Cardiac muscle cell (in vitro differentiated cells and primary cell): ENCODE measurements around the gene NFATC3. TPM values are rescaled to one million over a fixed set of nuclear protein-coding genes. Genes with fewer than 3 reads are reported as not detected.
A peak's percentile ranks its signal among the peaks of the same experiment; 100 is the strongest.

Experiments used
- DNase-seq, 2 donors: peaks; one replicate each; pipeline versions ENCODE4 v3.0.0 to v3.0.0-alpha.2; 2010 to 2017; ENCODE audit warnings: low read depth in 1 of 2, low spot score in 1 of 2
- H3K27ac ChIP-seq: fragments of 200-600 bp; sonication (generic); 2 replicates; pipeline ENCODE4 v1.5.1; 2016
- H3K27me3 ChIP-seq: fragments of 200-600 bp; sonication (generic); 2 replicates; pipeline ENCODE4 v1.6.0; 2016; ENCODE audit warnings: control low read depth
- H3K36me3 ChIP-seq: fragments of 200-600 bp; sonication (generic); 2 replicates; pipeline ENCODE4 v1.5.1; 2016; ENCODE audit warnings: control low read depth
- H3K4me1 ChIP-seq: fragments of 200-600 bp; sonication (generic); 2 replicates; pipeline ENCODE4 v1.8.1; 2017; ENCODE audit warnings: low read depth, mild to moderate bottlenecking, mixed run types
- H3K4me3 ChIP-seq: fragments of 200-600 bp; sonication (generic); 2 replicates; pipeline ENCODE4 v1.5.1; 2016; ENCODE audit warnings: mild to moderate bottlenecking
- H3K9me3 ChIP-seq: fragments of 200-600 bp; sonication (generic); 2 replicates; pipeline ENCODE4 v1.5.1; 2017; ENCODE audit warnings: low read depth, mild to moderate bottlenecking, control low read depth
- polyA plus RNA-seq: library from polyadenylated mRNA; unstranded; fragments of >200 nt; fragmentation: Nextera tagmentation; extraction: Ambion mirVana; gene quantifications from 2 replicates; pipeline ENCODE4 v1.2.1, GENCODE V29; 2016
- total RNA-seq: library from RNA; depleted of rRNA; stranded (reverse); fragments of >200 nt; gene quantifications from 2 replicates; pipeline ENCODE4 v1.2.3, GENCODE V29; 2016
- TF ChIP-seq, protein P1 (sequence below): IDR thresholded peaks from 2 replicates; pipeline ENCODE4 v1.5.1; 2012; ENCODE audit warnings: low read depth, mild to moderate bottlenecking, low read length

Gene NFATC3
- total and polyA plus RNA-seq, 2 experiments from 2014 or later, result 13.6 to 26.2 TPM

DNA sequence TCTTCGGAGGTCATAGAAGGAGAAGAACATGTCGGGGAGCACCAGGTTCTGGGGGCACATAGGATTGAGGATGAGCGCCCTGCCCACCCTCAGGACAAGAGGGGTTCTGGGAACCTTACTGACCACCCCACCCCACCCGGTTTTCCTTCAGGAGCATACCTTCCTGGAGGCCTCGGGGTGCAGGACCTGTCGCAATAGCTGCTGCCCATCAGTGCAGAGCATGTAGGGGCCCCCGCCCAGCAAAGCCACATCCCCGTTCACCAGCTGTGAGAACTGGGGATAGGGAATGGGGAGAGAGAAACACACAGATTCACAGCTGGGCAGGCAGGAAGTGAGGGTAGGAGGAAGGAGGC, 148.6 kb downstream of the NFATC3 start:
- H3K9me3 ChIP-seq, result no peaks in the 10 kb centered on the region
- no peaks in the 10 kb centered on the region for H3K36me3 ChIP-seq
- peaks cover 39% of the 10 kb centered on the region for H3K27me3 ChIP-seq
- H3K27ac ChIP-seq, result no peak overlapping the region
- DNase-seq, result no peak
- peaks cover 13% of the 10 kb centered on the region for H3K4me1 ChIP-seq
- TF ChIP-seq, protein P1, sequence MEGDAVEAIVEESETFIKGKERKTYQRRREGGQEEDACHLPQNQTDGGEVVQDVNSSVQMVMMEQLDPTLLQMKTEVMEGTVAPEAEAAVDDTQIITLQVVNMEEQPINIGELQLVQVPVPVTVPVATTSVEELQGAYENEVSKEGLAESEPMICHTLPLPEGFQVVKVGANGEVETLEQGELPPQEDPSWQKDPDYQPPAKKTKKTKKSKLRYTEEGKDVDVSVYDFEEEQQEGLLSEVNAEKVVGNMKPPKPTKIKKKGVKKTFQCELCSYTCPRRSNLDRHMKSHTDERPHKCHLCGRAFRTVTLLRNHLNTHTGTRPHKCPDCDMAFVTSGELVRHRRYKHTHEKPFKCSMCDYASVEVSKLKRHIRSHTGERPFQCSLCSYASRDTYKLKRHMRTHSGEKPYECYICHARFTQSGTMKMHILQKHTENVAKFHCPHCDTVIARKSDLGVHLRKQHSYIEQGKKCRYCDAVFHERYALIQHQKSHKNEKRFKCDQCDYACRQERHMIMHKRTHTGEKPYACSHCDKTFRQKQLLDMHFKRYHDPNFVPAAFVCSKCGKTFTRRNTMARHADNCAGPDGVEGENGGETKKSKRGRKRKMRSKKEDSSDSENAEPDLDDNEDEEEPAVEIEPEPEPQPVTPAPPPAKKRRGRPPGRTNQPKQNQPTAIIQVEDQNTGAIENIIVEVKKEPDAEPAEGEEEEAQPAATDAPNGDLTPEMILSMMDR, result no peak
- H3K4me3 ChIP-seq, result no peak overlapping the region

DNA sequence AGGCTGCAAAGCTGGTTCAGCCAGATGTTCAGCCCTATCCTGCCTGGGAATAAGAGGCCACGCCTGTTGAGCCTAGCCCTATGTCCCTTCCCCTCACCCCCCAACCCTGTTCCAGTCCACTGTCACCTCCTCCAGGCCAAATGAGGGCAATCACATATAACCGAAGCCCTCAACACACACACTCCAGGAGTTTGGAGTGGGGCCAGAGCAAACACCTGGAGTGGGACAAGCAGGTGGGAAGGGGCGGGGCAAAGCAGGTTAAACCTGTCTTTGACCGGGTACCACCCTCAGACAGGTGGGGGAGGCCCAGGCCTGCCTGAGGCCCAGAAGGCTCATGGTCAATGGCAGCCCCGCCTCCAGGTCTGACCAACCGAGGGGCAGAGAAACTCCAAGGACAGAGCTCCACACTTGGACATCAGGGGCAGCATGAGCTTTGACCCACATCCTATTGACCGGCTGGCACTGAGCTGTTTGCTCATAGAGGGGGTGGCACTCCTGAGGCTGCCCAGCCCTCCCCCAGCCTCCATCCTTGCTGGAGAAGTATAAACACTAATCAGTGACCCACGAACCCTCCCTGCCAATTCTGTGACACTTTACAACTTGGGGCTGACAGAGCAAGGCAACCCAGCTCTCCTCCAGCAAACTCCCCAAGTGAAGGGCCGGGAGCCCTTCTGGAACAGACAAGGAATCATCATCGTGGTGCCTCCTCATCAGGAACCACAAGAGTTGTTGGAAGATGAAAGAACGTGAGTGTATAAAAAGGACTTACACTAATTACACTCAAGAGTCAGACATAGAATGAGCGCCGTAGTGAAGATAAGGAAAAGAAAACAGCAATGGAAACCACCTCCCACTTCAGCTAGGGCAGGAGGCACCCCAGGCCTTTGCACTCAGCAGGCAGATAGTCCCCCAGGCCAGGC, 149.3 kb downstream of the NFATC3 start:
- TF ChIP-seq, protein P1, result no peak
- peaks cover 39% of the 10 kb centered on the region for H3K27me3 ChIP-seq
- peaks cover 13% of the 10 kb centered on the region for H3K4me1 ChIP-seq
- DNase-seq, result no peak
- no peak overlapping the region for H3K27ac ChIP-seq
- H3K36me3 ChIP-seq, result no peaks in the 10 kb centered on the region
- no peaks in the 10 kb centered on the region for H3K9me3 ChIP-seq
- no peak overlapping the region for H3K4me3 ChIP-seq

DNA sequence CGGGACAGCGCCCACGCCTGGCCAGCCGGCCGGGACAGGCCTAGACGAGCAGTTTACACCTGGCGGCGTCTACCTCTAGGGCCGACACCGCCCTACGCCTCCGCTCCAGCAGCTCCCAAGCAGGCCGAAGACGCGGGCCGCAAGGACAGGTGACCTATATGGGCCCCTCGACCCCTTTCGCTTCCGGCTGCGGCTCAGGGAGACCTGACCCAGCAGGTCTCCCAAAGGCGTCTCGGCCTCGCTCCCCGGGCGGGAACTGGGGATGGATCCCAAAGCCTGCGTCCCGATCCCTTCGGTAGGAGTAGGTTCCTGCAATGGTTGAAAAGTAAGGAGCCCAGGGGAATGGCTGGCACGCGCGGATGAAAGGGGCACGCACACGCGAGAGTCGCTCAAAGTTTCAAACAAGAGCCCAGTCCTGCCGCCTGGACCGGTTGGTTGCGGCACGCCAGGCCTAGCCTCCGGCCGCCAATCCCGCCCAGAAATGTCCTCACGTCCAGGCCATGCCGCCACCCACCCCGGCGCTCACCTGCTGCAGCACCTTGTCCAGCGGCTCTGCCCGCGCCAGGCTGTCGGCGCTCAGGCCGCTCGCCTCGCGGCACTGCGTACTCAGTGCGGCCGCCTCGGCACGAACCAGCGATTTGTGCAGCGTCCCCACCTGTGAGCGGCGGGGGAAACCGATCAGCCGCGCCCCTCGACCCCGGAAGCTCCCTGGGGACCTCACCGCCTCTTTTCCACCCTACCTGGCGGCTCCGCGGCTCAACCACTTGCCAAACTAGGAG, 150.1 kb downstream of the NFATC3 start:
- Histone ChIP-seq H3K36me3 (no peaks in the 10 kb centered on the region), H3K27me3 (peaks cover 39% of the 10 kb centered on the region), H3K9me3 (no peaks in the 10 kb centered on the region), H3K4me1 (peaks cover 13% of the 10 kb centered on the region), H3K4me3 (peak overlapping the region; percentile 30), H3K27ac (no peak overlapping the region)
- TF ChIP-seq, protein P1, result peak; percentile 17
- peak in 1 of 2 donors; percentile 29 for DNase-seq

DNA sequence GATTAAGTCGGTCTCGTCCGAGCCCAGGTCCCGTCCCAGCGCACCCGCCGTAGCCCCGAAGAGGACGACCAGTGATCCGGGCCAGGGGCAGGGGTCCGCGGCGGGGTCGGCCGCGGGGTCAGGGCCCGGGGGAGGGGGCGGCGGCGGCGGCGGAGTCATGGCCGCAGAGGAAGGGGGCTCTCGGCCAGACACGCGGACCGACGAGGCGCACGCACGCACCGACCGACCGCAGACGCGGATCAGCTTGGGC, 150.6 kb downstream of the NFATC3 start, which contains the start of gene ESRP2:
ESRP2 (minus strand) TSS at position 241 of the 250 bp plus-strand sequence; CDS start at position 159, 82 bp downstream.
- H3K27ac ChIP-seq, result no peak within 1 kb of the TSS
- H3K27me3 ChIP-seq, result peaks cover 39% of the 10 kb centered on the region
- peaks cover 13% of the 10 kb centered on the region for H3K4me1 ChIP-seq
- no peaks in the 10 kb centered on the region for H3K36me3 ChIP-seq
- no peak for DNase-seq
- TF ChIP-seq, protein P1, result no peak
- peak within 1 kb of the TSS; percentile 38 for H3K4me3 ChIP-seq
- no peaks in the 10 kb centered on the region for H3K9me3 ChIP-seq

DNA sequence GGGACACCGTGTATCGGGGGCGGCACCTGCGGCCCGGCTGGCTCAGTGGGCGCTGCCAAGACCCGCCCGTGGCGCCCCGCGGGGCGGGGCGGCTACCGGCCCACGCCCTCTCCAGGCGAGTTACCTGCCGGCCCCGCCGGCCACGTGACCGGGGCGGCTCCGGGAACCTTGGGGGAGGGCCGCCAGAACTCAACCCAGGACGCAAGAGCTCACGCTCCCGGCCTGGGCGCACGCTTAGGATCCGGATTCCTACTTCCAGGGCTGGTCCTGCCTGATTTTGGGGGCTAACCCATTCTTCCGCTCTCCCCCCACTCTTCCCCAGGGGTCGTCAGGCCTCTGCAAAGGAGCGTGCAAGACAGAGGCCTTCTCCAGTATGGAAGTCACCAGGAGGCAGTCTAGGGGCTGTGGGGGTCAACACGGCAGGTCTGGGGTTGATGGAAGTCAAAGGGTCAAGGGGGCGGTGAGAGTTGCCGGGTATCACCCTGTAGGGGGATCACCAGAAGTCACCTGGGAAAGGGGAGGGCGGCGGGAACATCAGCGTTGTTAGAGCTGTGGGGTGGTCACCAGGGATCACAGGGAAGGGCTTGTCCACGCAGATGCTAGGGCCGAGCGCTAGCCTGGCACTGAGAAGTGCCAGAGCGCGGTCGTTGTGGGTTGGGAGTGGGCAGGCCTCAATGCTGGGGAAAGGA, 151.1 kb downstream of the NFATC3 start:
- Histone ChIP-seq H3K27me3 (peaks cover 39% of the 10 kb centered on the region), H3K36me3 (no peaks in the 10 kb centered on the region), H3K4me1 (peaks cover 13% of the 10 kb centered on the region), H3K27ac (no peak overlapping the region), H3K9me3 (no peaks in the 10 kb centered on the region), H3K4me3 (peak overlapping the region; percentile 30)
- peak in 1 of 2 donors; percentile 43 for DNase-seq
- TF ChIP-seq, protein P1, result no peak
